CMK (cell line): ENCODE results near the gene BRICD5.
"Not testable (repeated sequence)": the region's sequence is repeated elsewhere in the genome, so short reads cannot be mapped to it uniquely, and the experiment has no call there.

ENCODE experiments used
- DNase-seq: peaks from one replicate; pipeline ENCODE4 v3.0.0-alpha.2; 2010; ENCODE audit warnings: low read depth

The BRICD5 gene

GRCh38 chr16:2210386-2211365 lies at the start of gene BRICD5:
BRICD5 (minus strand) TSS chr16:2210863; CDS start chr16:2210833, 30 bp downstream.
- no peak for DNase-seq

GRCh38 chr16:2260250-2260649 lies 49.6 kb upstream of the BRICD5 start:
- DNase-seq: no peak

- not testable (repeated sequence) for DNase-seq
Observed at GRCh38 chr16:2258530-2258929, 47.9 kb upstream of the BRICD5 start.

- no peak for DNase-seq
Observed at GRCh38 chr16:2257726-2258125, 47.1 kb upstream of the BRICD5 start.

GRCh38 chr16:2256531-2257140 lies 46.0 kb upstream of the BRICD5 start:
- no peak for DNase-seq

- no peak for DNase-seq
Observed at GRCh38 chr16:2253293-2253692, 42.6 kb upstream of the BRICD5 start.

- no peak for DNase-seq
Observed at GRCh38 chr16:2252806-2253148, 42.1 kb upstream of the BRICD5 start.

GRCh38 chr16:2251296-2252111 lies 40.8 kb upstream of the BRICD5 start, which contains the start of gene ECI1:
ECI1 (minus strand) TSS chr16:2251587; CDS start chr16:2251566, 21 bp downstream.
- peak; percentile 76 for DNase-seq

GRCh38 chr16:2250652-2251295 lies 40.1 kb upstream of the BRICD5 start:
- no peak for DNase-seq

GRCh38 chr16:2246301-2246885 lies 35.7 kb upstream of the BRICD5 start:
- no peak for DNase-seq

- DNase-seq: no peak
Observed at GRCh38 chr16:2244926-2245795, 34.5 kb upstream of the BRICD5 start.

GRCh38 chr16:2244301-2244700 lies 33.6 kb upstream of the BRICD5 start:
- no peak for DNase-seq

- DNase-seq: no peak
Observed at GRCh38 chr16:2243781-2244180, 33.1 kb upstream of the BRICD5 start.

- no peak for DNase-seq
Observed at GRCh38 chr16:2243031-2243528, 32.4 kb upstream of the BRICD5 start.

- no peak for DNase-seq
Observed at GRCh38 chr16:2242598-2242997, 31.9 kb upstream of the BRICD5 start.

- not testable (repeated sequence) for DNase-seq
Observed at GRCh38 chr16:2240331-2240730, 29.7 kb upstream of the BRICD5 start.

- DNase-seq: no peak
Observed at GRCh38 chr16:2238838-2239675, 28.4 kb upstream of the BRICD5 start.

- no peak for DNase-seq
Observed at GRCh38 chr16:2238150-2238837, 27.6 kb upstream of the BRICD5 start.
